Thyroid gland (tissue), 4 donors: ENCODE results near the gene NCOA3.

Source experiments
- POLR2A ChIP-seq, 2 donors: fragments of 450-650 bp; IDR thresholded peaks; one replicate each; pipeline ENCODE4 v1.6.1; 2017; ENCODE audit warnings: antibody characterized with exemption in 2 of 2, mild to moderate bottlenecking in 2 of 2, moderate library complexity in 1 of 2
- TF ChIP-seq, protein P1 (sequence below), 6 experiments: fragments of 200-600 bp in 3 of 6; fragments of 450-650 bp in 3 of 6; sonication (generic) in 3 of 6; IDR thresholded peaks; one replicate each; pipeline ENCODE4 v1.5.1; 2016 to 2019; ENCODE audit warnings: antibody characterized with exemption in 6 of 6, mild to moderate bottlenecking in 2 of 6, inconsistent platforms in 1 of 6, moderate library complexity in 1 of 6

DNA sequence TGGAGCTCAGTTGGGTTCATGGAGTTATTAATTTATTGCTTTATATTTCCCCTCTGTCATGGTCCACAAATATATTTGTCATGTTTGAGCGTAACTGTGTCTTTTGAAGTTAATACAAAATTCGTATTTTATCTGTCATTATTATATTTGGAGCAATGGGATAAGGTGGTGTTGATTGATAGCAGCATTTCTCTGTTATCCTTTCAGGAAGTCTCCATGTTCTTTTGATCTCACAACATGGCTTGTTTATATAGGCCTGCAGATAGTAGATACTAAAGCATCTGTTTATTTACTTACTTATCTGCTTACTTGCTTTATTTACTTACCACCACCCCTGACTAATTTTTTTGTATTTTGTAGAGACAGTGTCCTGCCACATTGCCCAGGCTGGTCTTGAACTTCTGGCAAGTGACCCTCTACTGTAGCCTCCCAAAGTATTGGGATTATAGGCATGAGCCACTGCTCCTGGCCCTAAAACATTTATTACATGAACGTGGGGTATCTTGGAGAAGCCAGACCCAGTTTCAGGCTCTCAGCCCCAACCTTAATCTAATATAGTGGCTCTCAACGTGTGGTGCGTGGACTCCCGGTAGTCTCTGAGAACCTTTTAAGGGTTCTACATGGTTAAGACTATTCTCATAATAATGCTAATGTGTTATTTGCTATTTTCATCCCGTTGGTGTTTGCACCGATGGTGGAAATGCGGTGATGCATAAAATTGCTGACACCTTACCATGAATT, 104.2 kb downstream of the NCOA3 start:
- TF ChIP-seq, protein P1, sequence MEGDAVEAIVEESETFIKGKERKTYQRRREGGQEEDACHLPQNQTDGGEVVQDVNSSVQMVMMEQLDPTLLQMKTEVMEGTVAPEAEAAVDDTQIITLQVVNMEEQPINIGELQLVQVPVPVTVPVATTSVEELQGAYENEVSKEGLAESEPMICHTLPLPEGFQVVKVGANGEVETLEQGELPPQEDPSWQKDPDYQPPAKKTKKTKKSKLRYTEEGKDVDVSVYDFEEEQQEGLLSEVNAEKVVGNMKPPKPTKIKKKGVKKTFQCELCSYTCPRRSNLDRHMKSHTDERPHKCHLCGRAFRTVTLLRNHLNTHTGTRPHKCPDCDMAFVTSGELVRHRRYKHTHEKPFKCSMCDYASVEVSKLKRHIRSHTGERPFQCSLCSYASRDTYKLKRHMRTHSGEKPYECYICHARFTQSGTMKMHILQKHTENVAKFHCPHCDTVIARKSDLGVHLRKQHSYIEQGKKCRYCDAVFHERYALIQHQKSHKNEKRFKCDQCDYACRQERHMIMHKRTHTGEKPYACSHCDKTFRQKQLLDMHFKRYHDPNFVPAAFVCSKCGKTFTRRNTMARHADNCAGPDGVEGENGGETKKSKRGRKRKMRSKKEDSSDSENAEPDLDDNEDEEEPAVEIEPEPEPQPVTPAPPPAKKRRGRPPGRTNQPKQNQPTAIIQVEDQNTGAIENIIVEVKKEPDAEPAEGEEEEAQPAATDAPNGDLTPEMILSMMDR (IDR thresholded peaks at IDR 0.05): no peak
- no peak for TF ChIP-seq POLR2A (IDR thresholded peaks at IDR 0.05)
